ENCODE data around the gene MRPL58.
A peak's percentile ranks its signal among the peaks of the same experiment; 100 is the strongest.

Gene MRPL58

DNA sequence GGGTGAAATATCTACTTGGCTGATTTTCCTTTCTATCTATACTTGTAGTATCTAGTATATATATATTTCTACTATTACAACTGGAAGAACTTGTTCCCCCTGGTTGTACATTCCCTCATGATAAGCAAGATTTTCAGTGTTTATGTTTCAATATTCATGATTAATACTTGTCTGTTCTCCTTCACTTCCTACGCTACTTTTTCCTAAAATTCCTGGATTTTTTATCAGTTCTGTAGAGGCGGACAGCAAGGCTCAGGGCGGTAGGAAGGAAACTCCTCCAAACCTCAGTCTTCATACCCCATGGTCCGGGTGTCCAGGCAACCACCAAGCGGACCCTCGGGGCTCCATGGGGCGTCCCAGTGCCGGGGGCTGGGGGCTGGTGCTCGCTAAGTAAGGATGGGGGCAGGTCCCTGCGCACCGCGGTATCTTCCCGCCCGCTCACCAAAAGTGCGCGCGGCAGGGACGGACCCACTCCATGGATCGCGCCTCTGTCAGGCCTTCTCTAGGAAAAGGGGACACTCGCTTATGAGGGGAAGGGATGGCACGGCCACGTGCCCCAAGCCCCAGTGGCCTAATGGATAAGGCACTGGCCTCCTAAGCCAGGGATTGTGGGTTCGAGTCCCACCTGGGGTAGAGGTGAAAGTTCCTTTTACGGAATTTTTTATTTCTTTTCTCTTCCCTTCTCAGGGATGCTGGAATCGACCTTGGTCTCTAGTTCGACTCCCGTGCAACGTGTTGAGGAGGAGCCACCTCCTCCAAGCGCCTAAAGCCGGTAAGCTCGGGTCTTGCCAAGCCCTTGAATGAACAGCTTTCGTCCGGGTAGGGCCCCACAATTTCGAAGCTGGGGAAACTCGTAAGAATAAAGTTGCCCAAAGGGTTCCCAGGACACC is 21.1 kb downstream of the MRPL58 start (continued):
- TF ChIP-seq SP2 (tag by site-specific recombination; IDR thresholded peaks at IDR 0.05) (peak; percentile 68), ZNF324 (tag by site-specific recombination; IDR thresholded peaks at IDR 0.05) (peak; percentile 84), ZNF548 (tag by site-specific recombination; IDR thresholded peaks at IDR 0.05) (no peak), ZNF560 (tag by site-specific recombination; IDR thresholded peaks at IDR 0.05; ENCODE audit: borderline replicate concordance) (no peak), ZNF433 (tag by site-specific recombination; IDR thresholded peaks at IDR 0.05; ENCODE audit: low read depth) (no peak), HOXD13 (CRISPR knock-in tag; IDR thresholded peaks at IDR 0.05; ENCODE audit: borderline replicate concordance) (no peak), ZNF112 (tag by site-specific recombination; IDR thresholded peaks at IDR 0.05) (no peak), FEZF1 (tag by site-specific recombination; IDR thresholded peaks at IDR 0.05) (no peak; the same call in none of the 2 replicates), ZIC2 (tag by site-specific recombination; IDR thresholded peaks at IDR 0.05) (0 out of 2 replicates have a peak, but pooled peaks have one; percentile 32), ZNF791 (tag by site-specific recombination; IDR thresholded peaks at IDR 0.05) (no peak), ZNF621 (tag by site-specific recombination; IDR thresholded peaks at IDR 0.05) (no peak), ZNF707 (tag by site-specific recombination; IDR thresholded peaks at IDR 0.05) (no peak), ZNF132 (tag by site-specific recombination; IDR thresholded peaks at IDR 0.05; ENCODE audit: borderline replicate concordance) (no peak), ZNF311 (tag by site-specific recombination; IDR thresholded peaks at IDR 0.05; ENCODE audit: borderline replicate concordance) (no peak), ZNF174 (tag by site-specific recombination; IDR thresholded peaks at IDR 0.05) (no peak), ZNF394 (tag by site-specific recombination; IDR thresholded peaks at IDR 0.05; ENCODE audit: borderline replicate concordance) (peak; percentile 47; the same call in 1 of the 2 replicates), ZNF624 (tag by site-specific recombination; IDR thresholded peaks at IDR 0.05) (no peak), ZNF561 (tag by site-specific recombination; IDR thresholded peaks at IDR 0.05; ENCODE audit: borderline replicate concordance) (peak; percentile 98), ZNF391 (tag by site-specific recombination; IDR thresholded peaks at IDR 0.05; ENCODE audit: borderline replicate concordance, low read depth) (peak; percentile 70; the same call in 1 of the 2 replicates), ZBTB21 (tag by site-specific recombination; IDR thresholded peaks at IDR 0.05) (peak; percentile 34; the same call in 1 of the 2 replicates)
- TF ChIP-seq, protein P1, sequence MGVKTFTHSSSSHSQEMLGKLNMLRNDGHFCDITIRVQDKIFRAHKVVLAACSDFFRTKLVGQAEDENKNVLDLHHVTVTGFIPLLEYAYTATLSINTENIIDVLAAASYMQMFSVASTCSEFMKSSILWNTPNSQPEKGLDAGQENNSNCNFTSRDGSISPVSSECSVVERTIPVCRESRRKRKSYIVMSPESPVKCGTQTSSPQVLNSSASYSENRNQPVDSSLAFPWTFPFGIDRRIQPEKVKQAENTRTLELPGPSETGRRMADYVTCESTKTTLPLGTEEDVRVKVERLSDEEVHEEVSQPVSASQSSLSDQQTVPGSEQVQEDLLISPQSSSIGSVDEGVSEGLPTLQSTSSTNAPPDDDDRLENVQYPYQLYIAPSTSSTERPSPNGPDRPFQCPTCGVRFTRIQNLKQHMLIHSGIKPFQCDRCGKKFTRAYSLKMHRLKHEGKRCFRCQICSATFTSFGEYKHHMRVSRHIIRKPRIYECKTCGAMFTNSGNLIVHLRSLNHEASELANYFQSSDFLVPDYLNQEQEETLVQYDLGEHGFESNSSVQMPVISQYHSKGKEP (tag by site-specific recombination; IDR thresholded peaks at IDR 0.05): peak; percentile 71; the same call in 1 of the 2 replicates
- TF ChIP-seq, protein P2, sequence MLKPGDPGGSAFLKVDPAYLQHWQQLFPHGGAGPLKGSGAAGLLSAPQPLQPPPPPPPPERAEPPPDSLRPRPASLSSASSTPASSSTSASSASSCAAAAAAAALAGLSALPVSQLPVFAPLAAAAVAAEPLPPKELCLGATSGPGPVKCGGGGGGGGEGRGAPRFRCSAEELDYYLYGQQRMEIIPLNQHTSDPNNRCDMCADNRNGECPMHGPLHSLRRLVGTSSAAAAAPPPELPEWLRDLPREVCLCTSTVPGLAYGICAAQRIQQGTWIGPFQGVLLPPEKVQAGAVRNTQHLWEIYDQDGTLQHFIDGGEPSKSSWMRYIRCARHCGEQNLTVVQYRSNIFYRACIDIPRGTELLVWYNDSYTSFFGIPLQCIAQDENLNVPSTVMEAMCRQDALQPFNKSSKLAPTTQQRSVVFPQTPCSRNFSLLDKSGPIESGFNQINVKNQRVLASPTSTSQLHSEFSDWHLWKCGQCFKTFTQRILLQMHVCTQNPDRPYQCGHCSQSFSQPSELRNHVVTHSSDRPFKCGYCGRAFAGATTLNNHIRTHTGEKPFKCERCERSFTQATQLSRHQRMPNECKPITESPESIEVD (tag by site-specific recombination; IDR thresholded peaks at IDR 0.05): no peak
- TF ChIP-seq, protein P3, sequence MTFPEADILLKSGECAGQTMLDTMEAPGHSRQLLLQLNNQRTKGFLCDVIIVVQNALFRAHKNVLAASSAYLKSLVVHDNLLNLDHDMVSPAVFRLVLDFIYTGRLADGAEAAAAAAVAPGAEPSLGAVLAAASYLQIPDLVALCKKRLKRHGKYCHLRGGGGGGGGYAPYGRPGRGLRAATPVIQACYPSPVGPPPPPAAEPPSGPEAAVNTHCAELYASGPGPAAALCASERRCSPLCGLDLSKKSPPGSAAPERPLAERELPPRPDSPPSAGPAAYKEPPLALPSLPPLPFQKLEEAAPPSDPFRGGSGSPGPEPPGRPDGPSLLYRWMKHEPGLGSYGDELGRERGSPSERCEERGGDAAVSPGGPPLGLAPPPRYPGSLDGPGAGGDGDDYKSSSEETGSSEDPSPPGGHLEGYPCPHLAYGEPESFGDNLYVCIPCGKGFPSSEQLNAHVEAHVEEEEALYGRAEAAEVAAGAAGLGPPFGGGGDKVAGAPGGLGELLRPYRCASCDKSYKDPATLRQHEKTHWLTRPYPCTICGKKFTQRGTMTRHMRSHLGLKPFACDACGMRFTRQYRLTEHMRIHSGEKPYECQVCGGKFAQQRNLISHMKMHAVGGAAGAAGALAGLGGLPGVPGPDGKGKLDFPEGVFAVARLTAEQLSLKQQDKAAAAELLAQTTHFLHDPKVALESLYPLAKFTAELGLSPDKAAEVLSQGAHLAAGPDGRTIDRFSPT (tag by site-specific recombination; IDR thresholded peaks at IDR 0.05): peak; percentile 33; the same call in 1 of the 2 replicates
- TF ChIP-seq, protein P4, sequence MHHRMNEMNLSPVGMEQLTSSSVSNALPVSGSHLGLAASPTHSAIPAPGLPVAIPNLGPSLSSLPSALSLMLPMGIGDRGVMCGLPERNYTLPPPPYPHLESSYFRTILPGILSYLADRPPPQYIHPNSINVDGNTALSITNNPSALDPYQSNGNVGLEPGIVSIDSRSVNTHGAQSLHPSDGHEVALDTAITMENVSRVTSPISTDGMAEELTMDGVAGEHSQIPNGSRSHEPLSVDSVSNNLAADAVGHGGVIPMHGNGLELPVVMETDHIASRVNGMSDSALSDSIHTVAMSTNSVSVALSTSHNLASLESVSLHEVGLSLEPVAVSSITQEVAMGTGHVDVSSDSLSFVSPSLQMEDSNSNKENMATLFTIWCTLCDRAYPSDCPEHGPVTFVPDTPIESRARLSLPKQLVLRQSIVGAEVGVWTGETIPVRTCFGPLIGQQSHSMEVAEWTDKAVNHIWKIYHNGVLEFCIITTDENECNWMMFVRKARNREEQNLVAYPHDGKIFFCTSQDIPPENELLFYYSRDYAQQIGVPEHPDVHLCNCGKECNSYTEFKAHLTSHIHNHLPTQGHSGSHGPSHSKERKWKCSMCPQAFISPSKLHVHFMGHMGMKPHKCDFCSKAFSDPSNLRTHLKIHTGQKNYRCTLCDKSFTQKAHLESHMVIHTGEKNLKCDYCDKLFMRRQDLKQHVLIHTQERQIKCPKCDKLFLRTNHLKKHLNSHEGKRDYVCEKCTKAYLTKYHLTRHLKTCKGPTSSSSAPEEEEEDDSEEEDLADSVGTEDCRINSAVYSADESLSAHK (tag by site-specific recombination; IDR thresholded peaks at IDR 0.05): peak; percentile 46; the same call in 1 of the 2 replicates
- TF ChIP-seq, protein P5, sequence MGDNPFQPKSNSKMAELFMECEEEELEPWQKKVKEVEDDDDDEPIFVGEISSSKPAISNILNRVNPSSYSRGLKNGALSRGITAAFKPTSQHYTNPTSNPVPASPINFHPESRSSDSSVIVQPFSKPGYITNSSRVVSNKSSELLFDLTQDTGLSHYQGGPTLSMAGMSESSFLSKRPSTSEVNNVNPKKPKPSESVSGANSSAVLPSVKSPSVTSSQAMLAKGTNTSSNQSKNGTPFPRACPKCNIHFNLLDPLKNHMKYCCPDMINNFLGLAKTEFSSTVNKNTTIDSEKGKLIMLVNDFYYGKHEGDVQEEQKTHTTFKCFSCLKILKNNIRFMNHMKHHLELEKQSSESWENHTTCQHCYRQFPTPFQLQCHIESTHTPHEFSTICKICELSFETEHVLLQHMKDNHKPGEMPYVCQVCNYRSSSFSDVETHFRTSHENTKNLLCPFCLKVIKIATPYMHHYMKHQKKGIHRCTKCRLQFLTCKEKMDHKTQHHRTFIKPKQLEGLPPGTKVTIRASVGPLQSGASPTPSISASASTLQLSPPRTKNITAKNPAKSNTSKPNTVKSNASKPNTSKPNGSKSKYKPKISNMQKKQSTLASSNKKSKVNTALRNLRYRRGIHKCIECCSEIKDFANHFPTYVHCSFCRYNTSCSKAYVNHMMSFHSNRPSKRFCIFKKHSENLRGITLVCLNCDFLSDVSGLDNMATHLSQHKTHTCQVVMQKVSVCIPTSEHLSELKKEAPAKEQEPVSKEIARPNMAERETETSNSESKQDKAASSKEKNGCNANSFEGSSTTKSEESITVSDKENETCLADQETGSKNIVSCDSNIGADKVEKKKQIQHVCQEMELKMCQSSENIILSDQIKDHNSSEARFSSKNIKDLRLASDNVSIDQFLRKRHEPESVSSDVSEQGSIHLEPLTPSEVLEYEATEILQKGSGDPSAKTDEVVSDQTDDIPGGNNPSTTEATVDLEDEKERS (tag by site-specific recombination; IDR thresholded peaks at IDR 0.05): 0 out of 2 replicates have a peak, but pooled peaks have one; percentile 7
- TF ChIP-seq, protein P6, sequence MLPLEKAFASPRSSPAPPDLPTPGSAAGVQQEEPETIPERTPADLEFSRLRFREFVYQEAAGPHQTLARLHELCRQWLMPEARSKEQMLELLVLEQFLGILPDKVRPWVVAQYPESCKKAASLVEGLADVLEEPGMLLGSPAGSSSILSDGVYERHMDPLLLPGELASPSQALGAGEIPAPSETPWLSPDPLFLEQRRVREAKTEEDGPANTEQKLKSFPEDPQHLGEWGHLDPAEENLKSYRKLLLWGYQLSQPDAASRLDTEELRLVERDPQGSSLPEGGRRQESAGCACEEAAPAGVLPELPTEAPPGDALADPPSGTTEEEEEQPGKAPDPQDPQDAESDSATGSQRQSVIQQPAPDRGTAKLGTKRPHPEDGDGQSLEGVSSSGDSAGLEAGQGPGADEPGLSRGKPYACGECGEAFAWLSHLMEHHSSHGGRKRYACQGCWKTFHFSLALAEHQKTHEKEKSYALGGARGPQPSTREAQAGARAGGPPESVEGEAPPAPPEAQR (tag by site-specific recombination; IDR thresholded peaks at IDR 0.05): 0 out of 2 replicates have a peak, but pooled peaks have one; percentile 36
